Measurements from ENCODE around the gene ACTR1A. TPM values are rescaled to one million over a fixed set of nuclear protein-coding genes. Genes with fewer than 3 reads are reported as not detected.
A peak's percentile ranks its signal among the peaks of the same experiment; 100 is the strongest.

ACTR1A gene
- polyA plus RNA-seq, 1 donor (not counting 4 experiments of a cell fraction or from before 2014, with no cell fraction given), result 162 TPM

GRCh38 chr10:102503264-102504178 lies 1.0 kb upstream of the ACTR1A start, which contains the start of gene SUFU:
Gene SUFU, plus strand, starts transcription at chr10:102503972. Its CDS starts 181 bp downstream, at chr10:102504153.
- peak within 1 kb of the TSS; percentile 40 for H3K27ac ChIP-seq (ENCODE audit: control insufficient read depth, insufficient read depth, low read length)
- dilution Hi-C loops (cut with MboI; ENCODE audit: extremely low pct_ligation_motif_present, low sequenced_read_pairs), result loop anchor here (10.0 kb wide), 1 partner anchor 71 kb away; no protein-coding TSS in a partner anchor

GRCh38 chr10:102502029-102502336 lies 529 bp downstream of the ACTR1A start:
- FAIRE-seq, result peak; percentile 69
- Histone ChIP-seq H3K79me2 (ENCODE audit: control insufficient read depth, insufficient read depth, low read length) (peaks cover 66% of the 10 kb centered on the region), H3K9me1 (ENCODE audit: control insufficient read depth, extremely low read depth, insufficient read depth, low read length) (peaks cover 3% of the 10 kb centered on the region), H3K4me1 (ENCODE audit: control insufficient read depth, extremely low read depth, insufficient read depth, low read length) (peaks cover 21% of the 10 kb centered on the region), H2AFZ (ENCODE audit: control insufficient read depth, low read length) (peak overlapping the region; percentile 100), H3K9ac (ENCODE audit: control insufficient read depth, extremely low read depth, insufficient read depth, low read length) (peak overlapping the region; percentile 96), H3K36me3 (ENCODE audit: control insufficient read depth in 2 of 2, extremely low read depth in 1 of 2, insufficient read depth in 2 of 2, low read length in 2 of 2) (peaks cover 0 to 4% of the 10 kb centered on the region in 2 experiments), H3K27ac (ENCODE audit: control insufficient read depth, insufficient read depth, low read length) (peak overlapping the region; percentile 91), H3K4me2 (ENCODE audit: control insufficient read depth, extremely low read depth, insufficient read depth, low read depth, low read length) (peak overlapping the region; percentile 95), H3K4me3 (ENCODE audit: control insufficient read depth in 2 of 3, extremely low read depth in 1 of 3, insufficient read depth in 2 of 3, low read depth in 1 of 3, low read length in 3 of 3) (peak overlapping the region; percentile 82 to 99 (median 97)), H4K20me1 (ENCODE audit: control insufficient read depth, extremely low read depth, insufficient read depth, low read length) (peaks cover 16% of the 10 kb centered on the region), H3K27me3 (ENCODE audit: control insufficient read depth, extremely low read depth, insufficient read depth, low read length) (no peaks in the 10 kb centered on the region), H3K9me3 (ENCODE audit: control insufficient read depth, low read depth, low read length) (no peaks in the 10 kb centered on the region)
- dilution Hi-C loops (cut with MboI; ENCODE audit: extremely low pct_ligation_motif_present, low sequenced_read_pairs), result loop anchor here (10.0 kb wide), 1 partner anchor 73 kb away; no protein-coding TSS in a partner anchor
- DNase-seq (ENCODE audit: low read depth, low spot score), result peak; percentile 93
- TF ChIP-seq EZH2 (IDR thresholded peaks at IDR 0.05; ENCODE audit: low read length) (no peak), CTCF (optimal IDR thresholded peaks at IDR 0.05 in 1 of 3, IDR thresholded peaks at IDR 0.05 in 1 of 3, conservative IDR thresholded peaks at IDR 0.05 in 1 of 3; ENCODE audit: extremely low read depth in 1 of 3, insufficient read depth in 2 of 3, low read length in 3 of 3) (no peak)

More at GRCh38 chr10:102503264-102504178, 1.0 kb upstream of the ACTR1A start, which contains the start of gene SUFU:
- Histone ChIP-seq H3K79me2 (ENCODE audit: control insufficient read depth, insufficient read depth, low read length) (peaks cover 58% of the 10 kb centered on the region), H3K9me1 (ENCODE audit: control insufficient read depth, extremely low read depth, insufficient read depth, low read length) (peaks cover 3% of the 10 kb centered on the region), H3K36me3 (ENCODE audit: control insufficient read depth in 2 of 2, extremely low read depth in 1 of 2, insufficient read depth in 2 of 2, low read length in 2 of 2) (peaks cover 0 to 3% of the 10 kb centered on the region in 2 experiments), H3K4me1 (ENCODE audit: control insufficient read depth, extremely low read depth, insufficient read depth, low read length) (peaks cover 21% of the 10 kb centered on the region), H2AFZ (ENCODE audit: control insufficient read depth, low read length) (peak within 1 kb of the TSS; percentile 90), H4K20me1 (ENCODE audit: control insufficient read depth, extremely low read depth, insufficient read depth, low read length) (peaks cover 10% of the 10 kb centered on the region), H3K27me3 (ENCODE audit: control insufficient read depth, extremely low read depth, insufficient read depth, low read length) (no peaks in the 10 kb centered on the region), H3K4me2 (ENCODE audit: control insufficient read depth, extremely low read depth, insufficient read depth, low read depth, low read length) (peak within 1 kb of the TSS; percentile 86), H3K4me3 (ENCODE audit: control insufficient read depth in 2 of 3, extremely low read depth in 1 of 3, insufficient read depth in 2 of 3, low read depth in 1 of 3, low read length in 3 of 3) (peak within 1 kb of the TSS; percentile 82 to 94 (median 89)), H3K9me3 (ENCODE audit: control insufficient read depth, low read depth, low read length) (no peaks in the 10 kb centered on the region), H3K9ac (ENCODE audit: control insufficient read depth, extremely low read depth, insufficient read depth, low read length) (peak within 1 kb of the TSS; percentile 85)
- peak; percentile 99 for DNase-seq (ENCODE audit: low read depth, low spot score)
- peak; percentile 84 to 93 (median 93) for TF ChIP-seq CTCF (optimal IDR thresholded peaks at IDR 0.05 in 1 of 3, IDR thresholded peaks at IDR 0.05 in 1 of 3, conservative IDR thresholded peaks at IDR 0.05 in 1 of 3; ENCODE audit: extremely low read depth in 1 of 3, insufficient read depth in 2 of 3, low read length in 3 of 3)
- TF ChIP-seq EZH2 (IDR thresholded peaks at IDR 0.05; ENCODE audit: low read length), result no peak
- FAIRE-seq, result peak; percentile 81

All from keratinocyte (primary cell).